ENCODE results near the gene PADI6.

Gene PADI6

DNA sequence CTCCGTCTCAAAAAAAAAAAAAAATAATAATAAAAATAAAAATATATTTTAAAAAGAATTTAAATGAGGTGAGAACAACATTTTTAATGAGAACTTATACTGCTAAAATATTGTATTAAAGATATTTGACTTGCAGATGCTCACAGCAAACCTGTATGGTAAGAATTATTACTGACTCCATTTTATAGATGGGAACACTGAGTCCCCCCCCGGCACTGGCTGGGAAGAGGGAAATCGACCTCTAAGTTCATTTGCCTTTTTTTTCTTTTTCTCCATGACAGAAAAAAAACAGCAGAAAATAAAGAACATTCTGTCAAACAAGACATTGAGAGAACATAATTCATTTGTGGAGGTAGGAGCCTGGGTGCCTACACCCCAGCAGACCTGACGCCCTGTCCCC lies 13.4 kb upstream of the PADI6 start:
- ATAC-seq (ENCODE audit: insufficient read depth, low read depth) = no peak
- H3K27ac ChIP-seq (ENCODE audit: low read length) = no peak overlapping the region
- H4K20me1 ChIP-seq (ENCODE audit: insufficient read depth, low read length) = no peaks in the 10 kb centered on the region
- no peak overlapping the region for H2AFZ ChIP-seq (ENCODE audit: low read depth, low read length)
- H3K79me2 ChIP-seq (ENCODE audit: insufficient read depth, low read length) = no peaks in the 10 kb centered on the region
- DNase-seq = no peak
- TF ChIP-seq, protein P1, sequence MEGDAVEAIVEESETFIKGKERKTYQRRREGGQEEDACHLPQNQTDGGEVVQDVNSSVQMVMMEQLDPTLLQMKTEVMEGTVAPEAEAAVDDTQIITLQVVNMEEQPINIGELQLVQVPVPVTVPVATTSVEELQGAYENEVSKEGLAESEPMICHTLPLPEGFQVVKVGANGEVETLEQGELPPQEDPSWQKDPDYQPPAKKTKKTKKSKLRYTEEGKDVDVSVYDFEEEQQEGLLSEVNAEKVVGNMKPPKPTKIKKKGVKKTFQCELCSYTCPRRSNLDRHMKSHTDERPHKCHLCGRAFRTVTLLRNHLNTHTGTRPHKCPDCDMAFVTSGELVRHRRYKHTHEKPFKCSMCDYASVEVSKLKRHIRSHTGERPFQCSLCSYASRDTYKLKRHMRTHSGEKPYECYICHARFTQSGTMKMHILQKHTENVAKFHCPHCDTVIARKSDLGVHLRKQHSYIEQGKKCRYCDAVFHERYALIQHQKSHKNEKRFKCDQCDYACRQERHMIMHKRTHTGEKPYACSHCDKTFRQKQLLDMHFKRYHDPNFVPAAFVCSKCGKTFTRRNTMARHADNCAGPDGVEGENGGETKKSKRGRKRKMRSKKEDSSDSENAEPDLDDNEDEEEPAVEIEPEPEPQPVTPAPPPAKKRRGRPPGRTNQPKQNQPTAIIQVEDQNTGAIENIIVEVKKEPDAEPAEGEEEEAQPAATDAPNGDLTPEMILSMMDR (IDR thresholded peaks at IDR 0.05; ENCODE audit: borderline replicate concordance, extremely low read depth, low read length, poor library complexity, severe bottlenecking) = no peak
- no peaks in the 10 kb centered on the region for H3K9me3 ChIP-seq (ENCODE audit: insufficient read depth, low read length, severe bottlenecking)
- H3K36me3 ChIP-seq (ENCODE audit: insufficient read depth, low read length) = no peaks in the 10 kb centered on the region
- no peaks in the 10 kb centered on the region for H3K27me3 ChIP-seq (ENCODE audit: insufficient read depth, low read length, poor library complexity)
- no peak overlapping the region for H3K4me3 ChIP-seq (ENCODE audit: low read depth in 1 of 2, low read length in 2 of 2)
- H3K9ac ChIP-seq (ENCODE audit: low read depth, low read length) = no peak overlapping the region
- no peaks in the 10 kb centered on the region for H3K4me1 ChIP-seq (ENCODE audit: insufficient read depth, low read length)
- no peak overlapping the region for H3K4me2 ChIP-seq (ENCODE audit: insufficient read depth, low read length)

DNA sequence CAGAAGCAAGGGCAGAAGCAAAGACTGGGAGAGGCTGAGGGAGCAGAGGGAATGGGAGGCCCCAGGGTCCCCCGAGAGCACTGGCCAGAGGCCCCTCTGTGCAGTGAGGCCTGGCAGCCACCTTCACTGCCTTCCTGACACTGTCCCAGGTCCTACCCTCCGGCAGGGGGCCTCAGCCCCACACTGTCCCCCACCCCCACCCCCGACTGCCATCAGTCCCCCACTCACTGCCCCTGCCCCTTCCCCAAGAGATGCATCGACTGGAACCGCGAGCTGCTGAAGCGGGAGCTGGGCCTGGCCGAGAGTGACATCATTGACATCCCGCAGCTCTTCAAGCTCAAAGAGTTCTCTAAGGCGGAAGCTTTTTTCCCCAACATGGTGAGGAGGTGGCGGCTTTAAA lies 13.0 kb upstream of the PADI6 start:
- Histone ChIP-seq H4K20me1 (ENCODE audit: insufficient read depth, low read length) (no peaks in the 10 kb centered on the region), H3K9ac (ENCODE audit: low read depth, low read length) (no peak overlapping the region), H3K79me2 (ENCODE audit: insufficient read depth, low read length) (no peaks in the 10 kb centered on the region), H3K9me3 (ENCODE audit: insufficient read depth, low read length, severe bottlenecking) (no peaks in the 10 kb centered on the region), H3K4me2 (ENCODE audit: insufficient read depth, low read length) (no peak overlapping the region), H2AFZ (ENCODE audit: low read depth, low read length) (no peak overlapping the region), H3K4me3 (ENCODE audit: low read depth in 1 of 2, low read length in 2 of 2) (no peak overlapping the region), H3K36me3 (ENCODE audit: insufficient read depth, low read length) (no peaks in the 10 kb centered on the region), H3K4me1 (ENCODE audit: insufficient read depth, low read length) (no peaks in the 10 kb centered on the region), H3K27ac (ENCODE audit: low read length) (no peak overlapping the region), H3K27me3 (ENCODE audit: insufficient read depth, low read length, poor library complexity) (no peaks in the 10 kb centered on the region)
- TF ChIP-seq, protein P1 (IDR thresholded peaks at IDR 0.05; ENCODE audit: borderline replicate concordance, extremely low read depth, low read length, poor library complexity, severe bottlenecking) = no peak
- no peak for TF ChIP-seq EZH2 (IDR thresholded peaks at IDR 0.05; ENCODE audit: borderline replicate concordance, low read depth, low read length, severe bottlenecking)
- ATAC-seq (ENCODE audit: insufficient read depth, low read depth) (no peak), DNase-seq (no peak)

- TF ChIP-seq EZH2 (IDR thresholded peaks at IDR 0.05; ENCODE audit: borderline replicate concordance, low read depth, low read length, severe bottlenecking) = no peak
- TF ChIP-seq, protein P1 (IDR thresholded peaks at IDR 0.05; ENCODE audit: borderline replicate concordance, extremely low read depth, low read length, poor library complexity, severe bottlenecking) = no peak
- Histone ChIP-seq H2AFZ (ENCODE audit: low read depth, low read length) (no peak overlapping the region), H3K27me3 (ENCODE audit: insufficient read depth, low read length, poor library complexity) (no peaks in the 10 kb centered on the region), H3K4me3 (ENCODE audit: low read depth in 1 of 2, low read length in 2 of 2) (no peak overlapping the region), H3K9me3 (ENCODE audit: insufficient read depth, low read length, severe bottlenecking) (no peaks in the 10 kb centered on the region), H3K27ac (ENCODE audit: low read length) (no peak overlapping the region), H3K4me2 (ENCODE audit: insufficient read depth, low read length) (no peak overlapping the region), H3K9ac (ENCODE audit: low read depth, low read length) (no peak overlapping the region), H4K20me1 (ENCODE audit: insufficient read depth, low read length) (no peaks in the 10 kb centered on the region), H3K79me2 (ENCODE audit: insufficient read depth, low read length) (no peaks in the 10 kb centered on the region), H3K36me3 (ENCODE audit: insufficient read depth, low read length) (no peaks in the 10 kb centered on the region), H3K4me1 (ENCODE audit: insufficient read depth, low read length) (no peaks in the 10 kb centered on the region)
- ATAC-seq (ENCODE audit: insufficient read depth, low read depth) (no peak), DNase-seq (no peak)
Measured at GRCh38 chr1:17359808-17360207, 12.2 kb upstream of the PADI6 start.
